ENCODE data around the gene ACP6. TPM values are rescaled to one million over a fixed set of nuclear protein-coding genes. Genes with fewer than 3 reads are reported as not detected.

ACP6 gene
- total and polyA plus RNA-seq, 2 of the 13 experiments (the other 11 are each of a cell fraction or from before 2014, with no cell fraction given), result 18.1 to 33.7 TPM

DNA sequence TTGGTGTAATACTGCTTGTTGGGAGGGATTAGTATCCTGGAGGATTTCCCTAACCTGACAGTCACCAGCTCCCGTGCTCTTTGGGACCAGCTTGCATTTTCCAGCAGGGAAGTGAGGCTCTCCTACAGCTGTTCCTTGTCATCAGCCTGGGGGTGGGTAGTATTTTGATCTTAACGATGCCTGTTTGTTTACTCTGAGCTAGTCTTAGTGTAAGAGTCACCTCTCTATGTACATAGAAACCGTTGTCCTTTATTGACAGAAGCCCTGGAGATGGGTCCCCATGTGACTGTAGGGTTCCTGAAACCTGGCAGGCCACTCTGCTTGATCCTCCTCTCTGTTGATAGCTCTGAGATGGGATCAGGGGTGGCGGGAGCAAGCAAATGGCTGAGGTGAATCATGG lies 58.0 kb downstream of the ACP6 start (continued):
- no peak for TF ChIP-seq ZNF382 (CRISPR knock-in tag; IDR thresholded peaks at IDR 0.05; ENCODE audit: borderline replicate concordance)
- peak; percentile 67; the same call in 1 of the 2 replicates for TF ChIP-seq ISL2 (CRISPR knock-in tag; IDR thresholded peaks at IDR 0.05)
- TF ChIP-seq HNF4A (CRISPR knock-in tag; IDR thresholded peaks at IDR 0.05), result peak; percentile 54
- no peak for TF ChIP-seq ATM (IDR thresholded peaks at IDR 0.05; ENCODE audit: borderline replicate concordance)
- TF ChIP-seq, protein P1, sequence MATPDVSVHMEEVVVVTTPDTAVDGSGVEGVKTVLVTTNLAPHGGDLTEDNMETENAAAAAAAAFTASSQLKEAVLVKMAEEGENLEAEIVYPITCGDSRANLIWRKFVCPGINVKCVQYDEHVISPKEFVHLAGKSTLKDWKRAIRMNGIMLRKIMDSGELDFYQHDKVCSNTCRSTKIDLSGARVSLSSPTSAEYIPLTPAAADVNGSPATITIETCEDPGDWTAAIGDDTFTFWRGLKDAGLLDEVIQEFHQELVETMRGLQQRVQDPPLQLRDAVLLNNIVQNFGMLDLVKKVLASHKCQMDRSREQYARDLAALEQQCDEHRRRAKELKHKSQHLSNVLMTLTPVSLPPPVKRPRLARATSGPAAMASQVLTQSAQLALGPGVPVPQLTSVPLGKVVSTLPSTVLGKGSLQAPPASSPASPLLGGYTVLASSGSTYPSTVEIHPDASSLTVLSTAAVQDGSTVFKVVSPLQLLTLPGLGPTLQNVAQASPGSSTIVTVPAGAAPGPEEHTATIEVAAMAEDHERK (CRISPR knock-in tag; IDR thresholded peaks at IDR 0.05; ENCODE audit: low read depth), result no peak
- TF ChIP-seq ZBTB38 (CRISPR knock-in tag; IDR thresholded peaks at IDR 0.05), result no peak
- no peak for TF ChIP-seq GABPA (IDR thresholded peaks at IDR 0.05; ENCODE audit: low read depth, low read length)
- TF ChIP-seq GABPA (CRISPR knock-in tag; IDR thresholded peaks at IDR 0.05; ENCODE audit: low read depth), result no peak
- no peak for TF ChIP-seq ZNF530 (CRISPR knock-in tag; IDR thresholded peaks at IDR 0.05; ENCODE audit: low read depth)
- TF ChIP-seq, protein P2, sequence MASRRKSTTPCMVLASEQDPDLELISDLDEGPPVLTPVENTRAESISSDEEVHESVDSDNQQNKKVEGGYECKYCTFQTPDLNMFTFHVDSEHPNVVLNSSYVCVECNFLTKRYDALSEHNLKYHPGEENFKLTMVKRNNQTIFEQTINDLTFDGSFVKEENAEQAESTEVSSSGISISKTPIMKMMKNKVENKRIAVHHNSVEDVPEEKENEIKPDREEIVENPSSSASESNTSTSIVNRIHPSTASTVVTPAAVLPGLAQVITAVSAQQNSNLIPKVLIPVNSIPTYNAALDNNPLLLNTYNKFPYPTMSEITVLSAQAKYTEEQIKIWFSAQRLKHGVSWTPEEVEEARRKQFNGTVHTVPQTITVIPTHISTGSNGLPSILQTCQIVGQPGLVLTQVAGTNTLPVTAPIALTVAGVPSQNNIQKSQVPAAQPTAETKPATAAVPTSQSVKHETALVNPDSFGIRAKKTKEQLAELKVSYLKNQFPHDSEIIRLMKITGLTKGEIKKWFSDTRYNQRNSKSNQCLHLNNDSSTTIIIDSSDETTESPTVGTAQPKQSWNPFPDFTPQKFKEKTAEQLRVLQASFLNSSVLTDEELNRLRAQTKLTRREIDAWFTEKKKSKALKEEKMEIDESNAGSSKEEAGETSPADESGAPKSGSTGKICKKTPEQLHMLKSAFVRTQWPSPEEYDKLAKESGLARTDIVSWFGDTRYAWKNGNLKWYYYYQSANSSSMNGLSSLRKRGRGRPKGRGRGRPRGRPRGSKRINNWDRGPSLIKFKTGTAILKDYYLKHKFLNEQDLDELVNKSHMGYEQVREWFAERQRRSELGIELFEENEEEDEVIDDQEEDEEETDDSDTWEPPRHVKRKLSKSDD (CRISPR knock-in tag; IDR thresholded peaks at IDR 0.05; ENCODE audit: low read depth), result no peak
- TF ChIP-seq, protein P3, sequence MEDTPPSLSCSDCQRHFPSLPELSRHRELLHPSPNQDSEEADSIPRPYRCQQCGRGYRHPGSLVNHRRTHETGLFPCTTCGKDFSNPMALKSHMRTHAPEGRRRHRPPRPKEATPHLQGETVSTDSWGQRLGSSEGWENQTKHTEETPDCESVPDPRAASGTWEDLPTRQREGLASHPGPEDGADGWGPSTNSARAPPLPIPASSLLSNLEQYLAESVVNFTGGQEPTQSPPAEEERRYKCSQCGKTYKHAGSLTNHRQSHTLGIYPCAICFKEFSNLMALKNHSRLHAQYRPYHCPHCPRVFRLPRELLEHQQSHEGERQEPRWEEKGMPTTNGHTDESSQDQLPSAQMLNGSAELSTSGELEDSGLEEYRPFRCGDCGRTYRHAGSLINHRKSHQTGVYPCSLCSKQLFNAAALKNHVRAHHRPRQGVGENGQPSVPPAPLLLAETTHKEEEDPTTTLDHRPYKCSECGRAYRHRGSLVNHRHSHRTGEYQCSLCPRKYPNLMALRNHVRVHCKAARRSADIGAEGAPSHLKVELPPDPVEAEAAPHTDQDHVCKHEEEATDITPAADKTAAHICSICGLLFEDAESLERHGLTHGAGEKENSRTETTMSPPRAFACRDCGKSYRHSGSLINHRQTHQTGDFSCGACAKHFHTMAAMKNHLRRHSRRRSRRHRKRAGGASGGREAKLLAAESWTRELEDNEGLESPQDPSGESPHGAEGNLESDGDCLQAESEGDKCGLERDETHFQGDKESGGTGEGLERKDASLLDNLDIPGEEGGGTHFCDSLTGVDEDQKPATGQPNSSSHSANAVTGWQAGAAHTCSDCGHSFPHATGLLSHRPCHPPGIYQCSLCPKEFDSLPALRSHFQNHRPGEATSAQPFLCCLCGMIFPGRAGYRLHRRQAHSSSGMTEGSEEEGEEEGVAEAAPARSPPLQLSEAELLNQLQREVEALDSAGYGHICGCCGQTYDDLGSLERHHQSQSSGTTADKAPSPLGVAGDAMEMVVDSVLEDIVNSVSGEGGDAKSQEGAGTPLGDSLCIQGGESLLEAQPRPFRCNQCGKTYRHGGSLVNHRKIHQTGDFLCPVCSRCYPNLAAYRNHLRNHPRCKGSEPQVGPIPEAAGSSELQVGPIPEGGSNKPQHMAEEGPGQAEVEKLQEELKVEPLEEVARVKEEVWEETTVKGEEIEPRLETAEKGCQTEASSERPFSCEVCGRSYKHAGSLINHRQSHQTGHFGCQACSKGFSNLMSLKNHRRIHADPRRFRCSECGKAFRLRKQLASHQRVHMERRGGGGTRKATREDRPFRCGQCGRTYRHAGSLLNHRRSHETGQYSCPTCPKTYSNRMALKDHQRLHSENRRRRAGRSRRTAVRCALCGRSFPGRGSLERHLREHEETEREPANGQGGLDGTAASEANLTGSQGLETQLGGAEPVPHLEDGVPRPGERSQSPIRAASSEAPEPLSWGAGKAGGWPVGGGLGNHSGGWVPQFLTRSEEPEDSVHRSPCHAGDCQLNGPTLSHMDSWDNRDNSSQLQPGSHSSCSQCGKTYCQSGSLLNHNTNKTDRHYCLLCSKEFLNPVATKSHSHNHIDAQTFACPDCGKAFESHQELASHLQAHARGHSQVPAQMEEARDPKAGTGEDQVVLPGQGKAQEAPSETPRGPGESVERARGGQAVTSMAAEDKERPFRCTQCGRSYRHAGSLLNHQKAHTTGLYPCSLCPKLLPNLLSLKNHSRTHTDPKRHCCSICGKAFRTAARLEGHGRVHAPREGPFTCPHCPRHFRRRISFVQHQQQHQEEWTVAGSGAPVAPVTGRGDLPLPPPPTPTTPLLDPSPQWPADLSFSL (CRISPR knock-in tag; IDR thresholded peaks at IDR 0.05), result no peak
- TF ChIP-seq, protein P4, sequence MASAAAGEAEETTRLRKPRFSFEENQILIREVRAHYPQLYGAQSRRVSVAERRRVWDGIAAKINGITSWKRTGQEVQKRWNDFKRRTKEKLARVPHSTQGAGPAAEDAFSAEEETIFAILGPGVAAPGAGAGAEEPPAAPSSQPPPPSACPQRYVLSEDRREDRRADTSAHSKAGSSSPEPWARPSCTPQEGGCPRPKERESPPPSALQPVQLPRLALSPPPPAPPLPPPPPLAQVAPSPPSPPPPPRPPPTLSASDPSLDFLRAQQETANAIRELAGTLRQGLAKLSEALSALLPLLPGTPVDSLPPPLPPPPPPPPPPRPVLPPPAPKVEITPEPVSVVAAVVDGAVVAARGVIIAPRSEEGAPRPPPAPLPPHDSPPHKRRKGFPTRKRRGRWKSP (CRISPR knock-in tag; IDR thresholded peaks at IDR 0.05), result no peak
- TF ChIP-seq, protein P5, sequence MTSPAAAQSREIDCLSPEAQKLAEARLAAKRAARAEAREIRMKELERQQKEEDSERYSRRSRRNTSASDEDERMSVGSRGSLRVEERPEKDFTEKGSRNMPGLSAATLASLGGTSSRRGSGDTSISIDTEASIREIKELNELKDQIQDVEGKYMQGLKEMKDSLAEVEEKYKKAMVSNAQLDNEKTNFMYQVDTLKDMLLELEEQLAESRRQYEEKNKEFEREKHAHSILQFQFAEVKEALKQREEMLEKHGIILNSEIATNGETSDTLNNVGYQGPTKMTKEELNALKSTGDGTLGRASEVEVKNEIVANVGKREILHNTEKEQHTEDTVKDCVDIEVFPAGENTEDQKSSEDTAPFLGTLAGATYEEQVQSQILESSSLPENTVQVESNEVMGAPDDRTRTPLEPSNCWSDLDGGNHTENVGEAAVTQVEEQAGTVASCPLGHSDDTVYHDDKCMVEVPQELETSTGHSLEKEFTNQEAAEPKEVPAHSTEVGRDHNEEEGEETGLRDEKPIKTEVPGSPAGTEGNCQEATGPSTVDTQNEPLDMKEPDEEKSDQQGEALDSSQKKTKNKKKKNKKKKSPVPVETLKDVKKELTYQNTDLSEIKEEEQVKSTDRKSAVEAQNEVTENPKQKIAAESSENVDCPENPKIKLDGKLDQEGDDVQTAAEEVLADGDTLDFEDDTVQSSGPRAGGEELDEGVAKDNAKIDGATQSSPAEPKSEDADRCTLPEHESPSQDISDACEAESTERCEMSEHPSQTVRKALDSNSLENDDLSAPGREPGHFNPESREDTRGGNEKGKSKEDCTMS (CRISPR knock-in tag; conservative IDR thresholded peaks at IDR 0.05), result no peak
- no peak for TF ChIP-seq ZBTB3 (CRISPR knock-in tag; IDR thresholded peaks at IDR 0.05; ENCODE audit: borderline replicate concordance, low read depth)
- TF ChIP-seq KDM3A (CRISPR knock-in tag; IDR thresholded peaks at IDR 0.05; ENCODE audit: low read depth), result no peak
